GM21619 (cell line): Measurements from ENCODE around the gene EHF.
A peak's percentile ranks its signal among the peaks of the same experiment; 100 is the strongest.

ENCODE experiments used
- ATAC-seq: cut with Tn5 transposase; IDR thresholded peaks from one replicate; pipeline ENCODE4 v1.9.1; 2021; ENCODE audit not compliant: unreplicated experiment

Gene EHF

DNA sequence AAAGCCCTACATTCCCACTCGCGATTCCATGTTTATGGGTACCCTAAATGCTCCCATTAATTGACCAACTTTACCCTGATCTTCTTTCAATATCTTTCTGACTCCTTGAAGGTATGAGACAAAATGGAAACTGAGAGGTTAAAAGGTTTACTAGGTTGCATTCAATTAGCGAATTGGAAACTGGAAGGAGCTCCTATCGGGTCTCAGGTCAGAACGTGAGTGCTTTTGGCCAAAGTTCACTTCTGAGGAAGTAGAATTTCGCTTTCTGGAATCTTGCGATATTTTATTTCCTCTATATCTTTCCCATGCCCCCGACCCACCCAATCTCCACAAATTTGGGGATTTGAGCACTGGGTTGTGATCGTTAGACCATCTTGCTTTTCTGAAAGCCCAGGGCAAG lies 2.6 kb downstream of the EHF start:
- ATAC-seq: no peak

DNA sequence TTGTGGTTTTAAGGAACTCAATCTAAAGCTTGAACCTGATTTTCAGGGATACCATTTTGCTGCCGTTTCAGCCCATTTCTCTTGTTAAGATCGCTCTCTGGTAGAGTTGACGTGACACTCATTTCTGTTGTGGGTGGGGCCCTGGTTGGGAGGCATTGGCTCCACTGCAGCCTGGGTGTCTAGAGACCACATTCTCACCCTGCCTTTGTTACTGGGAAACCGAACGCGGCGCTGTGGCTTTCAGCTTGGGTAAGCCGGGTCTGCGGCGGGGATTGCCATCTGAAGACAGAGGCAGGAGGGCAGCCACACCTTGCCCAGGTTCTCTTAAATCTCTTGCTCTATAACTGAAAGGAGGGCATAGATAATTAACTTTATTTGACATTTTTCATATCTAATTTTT lies 3.2 kb downstream of the EHF start:
- peak; percentile 58 for ATAC-seq

DNA sequence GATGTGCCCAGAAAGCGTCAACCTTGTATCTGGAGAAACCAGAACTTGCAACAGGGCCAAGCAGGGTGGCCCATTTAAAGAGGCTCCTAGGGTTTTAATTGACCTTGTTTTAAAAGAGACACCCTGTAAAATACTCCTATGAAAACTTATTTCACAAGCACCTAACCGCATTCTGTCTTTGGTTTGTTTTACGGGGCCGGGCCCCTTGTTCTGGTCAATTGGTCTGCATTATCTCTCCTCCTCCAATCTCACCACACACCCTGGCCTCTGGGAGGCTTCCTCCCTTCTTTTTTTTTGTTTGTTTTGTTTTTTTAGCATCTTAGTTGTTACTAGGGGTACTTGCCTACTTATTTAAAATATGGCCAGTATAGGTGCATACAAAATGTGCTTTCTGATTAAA lies 4.7 kb downstream of the EHF start:
- no peak for ATAC-seq

DNA sequence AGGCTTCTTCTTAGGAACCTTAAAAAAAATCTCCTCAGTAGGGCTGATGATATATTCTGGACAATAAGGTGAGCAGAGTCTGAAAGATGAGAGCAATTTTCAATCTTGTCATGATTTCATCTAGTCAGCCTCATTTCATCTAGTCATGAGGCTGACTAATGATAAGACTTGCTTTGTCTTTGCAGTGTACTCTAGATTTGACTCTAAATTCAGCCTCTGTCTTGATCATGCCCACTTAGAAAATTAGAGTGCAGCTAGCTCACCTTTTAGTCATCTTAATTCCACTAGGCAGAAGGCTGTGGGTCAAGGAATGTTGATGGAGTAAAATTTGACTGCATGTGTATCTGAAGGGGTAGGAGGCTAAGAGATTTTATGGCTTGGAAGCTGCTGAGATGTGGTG lies 5.5 kb downstream of the EHF start:
- ATAC-seq: no peak

DNA sequence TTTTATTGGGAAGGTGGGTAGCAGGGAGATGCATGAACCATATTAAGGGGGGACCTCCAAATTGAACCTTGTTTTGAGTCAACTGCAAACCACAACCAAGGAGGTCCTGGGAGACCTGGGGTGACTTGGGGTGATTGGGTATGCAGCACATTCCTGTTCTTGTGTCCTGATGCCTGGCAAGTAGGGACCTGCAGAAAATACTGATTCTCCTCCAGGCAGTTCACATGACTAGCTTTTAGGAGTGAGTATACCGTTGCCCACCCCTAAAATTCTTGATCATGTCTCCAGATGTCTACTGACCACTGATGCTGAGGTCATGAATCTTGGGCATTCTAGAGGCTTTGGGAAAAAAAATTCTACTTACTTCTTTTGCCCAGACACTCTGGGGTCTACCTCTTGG lies 6.3 kb downstream of the EHF start:
- no peak for ATAC-seq

DNA sequence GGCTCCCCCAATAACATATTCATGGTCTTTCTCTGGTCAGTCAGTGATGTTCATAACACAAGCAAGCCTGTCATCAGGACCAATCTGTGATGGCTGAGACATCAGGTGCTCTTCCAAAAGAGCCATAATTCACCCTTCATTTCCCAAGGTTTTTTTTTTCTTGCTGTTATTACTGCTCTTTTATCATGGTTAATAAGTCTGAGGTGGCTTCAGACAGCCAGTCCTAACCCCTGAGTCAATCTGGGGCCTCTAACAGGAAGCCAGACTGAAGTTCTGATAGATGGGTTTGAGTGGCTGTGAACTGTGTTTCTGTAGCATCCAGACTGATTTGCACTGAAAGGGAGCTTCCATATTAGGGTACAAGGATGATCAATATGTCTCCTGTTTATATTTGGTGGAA lies 8.8 kb downstream of the EHF start:
- ATAC-seq: no peak

DNA sequence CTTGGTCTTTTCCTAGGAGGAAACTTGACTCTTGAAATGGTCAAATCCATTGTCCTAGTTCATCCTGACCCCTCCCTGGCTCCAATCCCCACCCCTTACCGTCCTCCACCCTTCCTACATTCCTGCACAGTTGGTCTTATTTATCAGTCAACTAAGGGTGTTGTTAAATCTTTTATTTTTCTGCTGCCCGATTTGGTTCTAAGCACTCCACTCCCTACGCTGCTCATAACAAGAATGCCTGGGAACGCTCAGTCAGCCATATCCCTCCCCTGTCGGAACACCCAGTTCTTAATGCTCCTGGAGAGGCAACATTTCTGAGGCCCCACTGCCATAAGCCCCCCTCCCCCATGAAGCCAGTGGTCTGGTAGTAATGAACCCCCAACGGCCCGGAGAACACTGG lies 9.7 kb downstream of the EHF start:
- ATAC-seq: no peak

DNA sequence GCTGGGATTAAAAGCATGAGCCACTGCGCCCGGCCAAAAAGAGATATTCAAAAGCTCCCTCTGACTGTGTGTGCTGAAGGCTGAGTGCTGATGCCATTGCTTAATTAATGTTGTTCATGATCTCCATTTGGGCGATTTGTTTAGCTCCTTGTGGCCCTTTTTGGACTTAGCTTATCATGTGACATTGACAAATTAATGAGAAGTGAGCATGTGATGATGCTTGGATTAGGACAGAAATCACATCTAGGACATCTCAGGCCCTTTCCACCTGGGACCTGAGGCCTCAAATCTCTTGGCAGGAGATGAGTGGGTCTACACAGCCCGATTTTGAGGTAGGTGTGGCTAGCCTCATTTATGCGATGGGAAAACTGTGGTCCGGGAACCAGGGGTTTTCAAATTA lies 10.4 kb downstream of the EHF start:
- ATAC-seq: no peak

DNA sequence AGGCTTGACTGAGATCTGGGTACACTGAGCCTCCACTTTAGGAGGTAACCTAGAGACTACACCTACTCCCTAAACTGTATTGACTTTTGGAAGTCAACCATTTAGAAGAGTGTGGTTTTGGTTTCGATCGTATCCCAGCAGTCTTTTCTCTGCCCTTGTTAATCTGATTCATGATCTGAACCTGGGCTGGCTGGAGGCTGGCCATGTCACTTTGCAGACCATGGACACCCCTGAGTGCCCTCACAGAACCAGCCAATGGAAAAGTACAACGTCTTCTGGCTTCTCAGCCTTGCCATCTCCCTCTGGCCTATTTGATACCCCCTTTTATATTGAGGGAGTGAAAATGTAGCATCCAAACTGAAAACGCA lies 10.8 kb downstream of the EHF start:
- no peak for ATAC-seq

DNA sequence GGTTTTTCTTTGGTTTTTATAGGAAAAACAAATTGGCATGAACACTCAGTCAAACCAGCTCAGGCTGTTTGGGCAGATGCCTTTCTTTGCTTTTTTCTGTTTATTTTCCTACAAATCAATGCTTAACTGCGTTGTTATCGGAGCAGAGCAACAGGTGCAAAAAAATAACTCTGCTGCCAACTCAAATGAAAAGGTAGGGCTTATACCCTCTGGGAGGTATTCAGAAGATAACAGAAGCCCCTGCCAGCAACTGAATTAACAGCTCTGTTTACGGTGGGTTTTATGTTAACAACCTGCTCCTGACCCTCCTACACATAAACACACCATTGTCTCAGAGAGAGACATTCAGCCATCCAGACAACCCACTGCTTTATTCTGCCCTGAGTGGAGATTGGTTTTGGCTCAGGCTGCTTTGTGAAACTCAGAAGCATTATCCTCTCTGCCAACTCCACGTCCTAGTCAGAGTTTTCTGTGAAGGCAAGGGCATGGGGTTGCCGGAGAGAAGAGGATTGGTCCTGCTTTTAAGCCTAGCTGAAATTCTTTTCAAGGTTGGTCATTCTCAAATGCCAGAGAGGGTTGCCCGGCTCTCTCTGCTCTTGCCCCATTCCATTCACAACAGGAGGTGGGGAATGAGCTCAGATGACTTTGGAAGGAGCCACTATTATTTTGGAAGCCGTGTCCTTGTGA lies 11.4 kb downstream of the EHF start:
- no peak for ATAC-seq

DNA sequence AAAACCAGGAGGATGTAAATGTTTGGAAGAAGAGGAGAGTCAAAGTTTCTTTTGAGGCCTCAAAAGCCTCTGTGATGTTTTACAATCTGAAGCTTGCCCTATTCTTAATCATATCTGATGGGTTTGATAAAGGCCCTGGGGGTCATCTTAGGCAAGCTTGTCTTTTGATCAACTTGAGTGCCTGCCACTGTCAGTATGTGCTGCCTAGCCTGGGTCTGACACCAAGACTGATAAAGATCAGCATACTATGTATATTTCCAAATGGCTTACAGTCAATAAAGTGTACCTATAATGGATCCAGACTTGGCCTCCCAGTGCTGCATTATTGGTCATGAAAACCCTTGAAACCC lies 12.7 kb downstream of the EHF start:
- no peak for ATAC-seq

DNA sequence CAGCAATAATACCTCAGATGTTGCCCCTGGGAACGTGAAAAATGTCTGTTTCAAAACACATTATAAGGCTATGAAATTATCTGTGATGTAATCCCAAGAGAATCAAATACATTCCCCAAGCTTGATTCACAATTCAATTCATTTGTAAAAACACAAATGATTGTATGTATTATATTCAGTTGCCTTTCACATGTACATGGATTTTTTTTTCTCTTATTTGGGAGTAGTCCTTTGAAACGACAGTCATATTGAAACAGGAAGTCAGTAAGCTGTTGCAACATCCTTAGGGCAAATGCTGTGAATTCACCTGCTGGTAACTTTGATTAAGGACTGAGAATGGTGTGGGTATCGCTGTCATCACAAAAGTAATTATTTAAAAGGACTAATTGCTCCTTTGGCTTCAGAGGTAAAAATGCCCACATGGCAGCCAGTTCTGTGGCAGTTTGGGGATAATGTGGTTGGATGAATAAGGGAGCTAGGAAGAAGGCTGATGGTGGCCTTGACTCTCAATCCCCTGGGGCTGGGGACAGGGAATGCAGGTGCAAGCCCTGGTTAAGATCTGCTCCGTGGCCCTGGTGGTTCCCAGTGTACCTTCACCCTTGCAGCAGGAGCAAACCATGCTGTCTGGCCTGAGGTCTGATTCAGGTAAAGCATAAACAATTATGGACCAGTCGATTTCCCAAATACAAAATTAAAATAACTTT lies 13.2 kb downstream of the EHF start:
- peak; percentile 93 for ATAC-seq

DNA sequence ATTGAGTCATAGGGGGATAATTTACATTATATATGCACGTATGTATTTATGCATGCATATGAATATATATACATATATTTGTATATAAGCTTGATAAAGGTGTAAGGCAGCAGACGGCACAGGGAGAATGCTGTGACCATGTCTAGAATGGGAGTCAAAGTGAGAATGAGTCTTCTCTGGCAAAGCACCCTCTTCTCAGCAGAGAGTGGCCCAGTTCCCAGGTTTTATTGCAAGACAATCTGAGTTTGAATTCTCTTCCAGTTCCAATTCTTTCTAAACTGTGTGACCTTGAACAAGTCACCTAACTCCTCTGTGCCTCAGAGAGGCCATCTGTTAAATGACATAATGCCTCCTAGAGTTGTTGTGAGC lies 13.8 kb downstream of the EHF start:
- ATAC-seq: no peak

DNA sequence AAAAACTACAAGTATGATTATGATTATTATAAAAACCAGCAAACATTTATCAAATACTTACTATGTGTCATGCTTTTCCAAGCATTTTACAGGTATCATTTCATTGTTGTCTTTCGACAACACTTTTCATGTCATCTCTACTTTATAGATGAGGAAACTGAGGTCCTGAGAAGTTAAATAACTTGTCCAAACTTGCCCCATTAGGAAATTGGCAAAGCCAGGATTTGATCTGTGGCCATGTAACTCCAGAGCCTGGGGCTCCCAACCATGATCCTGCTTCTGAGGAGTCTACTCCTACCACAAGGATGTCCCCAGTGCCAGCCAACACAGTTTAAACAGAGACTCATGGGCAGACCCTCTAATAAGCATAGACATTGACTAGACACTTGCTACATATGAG lies 15.2 kb downstream of the EHF start:
- no peak for ATAC-seq

DNA sequence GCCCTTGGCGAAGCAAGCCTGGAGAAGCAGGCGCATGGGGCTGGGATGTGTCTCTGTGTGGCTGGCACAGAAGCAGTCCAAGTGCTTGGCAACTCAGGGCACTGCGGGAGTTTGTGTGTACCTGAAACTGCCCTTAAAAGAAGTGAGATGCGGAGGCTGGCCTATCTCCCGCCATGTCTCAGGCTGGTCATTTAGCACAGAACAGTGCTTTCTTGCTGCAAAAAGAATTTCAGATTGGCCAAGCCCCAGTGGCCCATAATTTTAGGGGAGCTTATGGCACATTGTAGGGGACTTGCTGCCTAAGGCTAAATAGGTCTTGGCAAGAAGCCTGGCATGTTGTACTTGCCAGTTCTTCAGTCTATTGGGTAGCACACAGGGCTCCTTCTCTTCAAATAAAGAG lies 16.4 kb downstream of the EHF start:
- ATAC-seq: no peak

DNA sequence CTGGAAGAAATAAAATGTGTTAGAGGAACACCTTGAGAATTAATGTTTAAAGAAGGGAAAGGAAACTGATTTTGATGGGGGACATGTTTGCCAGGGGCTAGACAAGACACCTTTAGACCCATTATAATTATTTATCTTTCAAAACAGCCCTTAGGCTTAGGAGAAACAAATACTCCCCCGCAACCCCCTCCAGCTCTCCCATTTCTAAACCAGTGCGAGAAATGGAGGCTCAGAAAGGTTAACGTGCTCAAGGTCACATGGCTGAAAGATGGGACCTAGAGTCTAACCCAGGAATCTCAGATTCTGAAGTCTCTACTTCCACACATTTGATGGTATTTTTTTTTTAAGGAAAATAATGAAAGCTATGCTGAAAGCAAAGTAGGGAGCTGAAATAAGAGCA lies 18.0 kb downstream of the EHF start:
- no peak for ATAC-seq

DNA sequence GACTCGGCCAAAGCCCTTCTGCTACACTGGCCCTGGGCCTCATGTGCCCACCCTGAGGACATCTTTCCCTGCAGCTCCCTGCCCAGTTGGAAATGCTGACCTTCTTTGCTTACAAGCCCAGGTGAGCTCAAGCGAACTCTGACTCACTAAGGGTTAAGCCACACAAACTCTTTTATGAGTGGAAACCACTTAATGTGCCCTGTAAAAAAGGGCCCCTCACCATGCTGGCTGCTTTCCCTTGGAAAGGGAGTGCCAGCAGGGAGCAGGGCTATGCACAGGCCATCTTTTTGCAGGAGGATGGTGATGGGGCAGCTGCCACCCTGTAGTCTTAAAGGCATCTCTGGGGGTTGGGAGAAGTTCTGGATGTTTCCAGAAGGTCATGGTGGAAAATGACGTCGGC lies 18.7 kb downstream of the EHF start:
- no peak for ATAC-seq

DNA sequence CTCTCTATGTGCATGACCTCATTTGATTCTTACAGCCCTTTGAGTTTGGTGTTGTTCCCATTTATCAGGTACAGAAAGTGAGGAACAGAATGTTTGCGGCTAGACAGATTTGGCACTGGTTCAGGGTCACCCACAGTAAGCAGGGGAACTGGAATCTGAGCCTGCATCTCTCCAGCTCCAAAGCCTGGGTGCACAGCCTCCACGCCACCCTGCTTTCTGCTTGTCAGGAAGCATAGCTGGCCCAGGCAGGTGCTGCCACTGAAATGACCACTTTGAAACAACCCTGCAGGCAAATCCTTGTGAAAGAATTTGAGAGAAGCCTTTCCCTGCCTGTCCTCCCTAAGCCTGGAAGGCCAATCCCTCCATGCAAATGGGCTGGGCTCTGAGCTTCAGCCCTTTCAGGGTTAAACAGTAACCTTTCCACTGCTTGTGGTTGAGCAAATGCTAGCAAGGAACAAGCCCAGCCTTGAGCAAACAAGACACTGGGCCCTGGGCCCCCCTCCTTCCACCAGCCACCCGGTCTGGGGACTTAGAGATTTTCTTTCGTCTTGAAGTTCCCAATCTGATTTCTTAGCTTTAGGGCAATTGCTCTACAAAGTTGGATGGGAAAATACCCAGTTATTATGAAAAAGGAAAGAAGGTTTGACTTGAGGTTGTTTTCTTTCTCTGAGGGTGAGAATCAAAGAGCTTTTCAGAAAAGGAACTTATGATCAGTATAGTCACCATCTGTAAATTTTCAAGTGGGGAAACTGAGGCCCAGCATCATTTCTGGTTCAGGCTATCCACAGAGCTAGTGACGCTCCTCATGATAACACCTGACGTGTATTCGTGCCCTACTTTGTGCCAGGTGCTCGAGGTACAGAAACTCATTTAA lies 19.4 kb downstream of the EHF start:
- ATAC-seq: peak; percentile 82

DNA sequence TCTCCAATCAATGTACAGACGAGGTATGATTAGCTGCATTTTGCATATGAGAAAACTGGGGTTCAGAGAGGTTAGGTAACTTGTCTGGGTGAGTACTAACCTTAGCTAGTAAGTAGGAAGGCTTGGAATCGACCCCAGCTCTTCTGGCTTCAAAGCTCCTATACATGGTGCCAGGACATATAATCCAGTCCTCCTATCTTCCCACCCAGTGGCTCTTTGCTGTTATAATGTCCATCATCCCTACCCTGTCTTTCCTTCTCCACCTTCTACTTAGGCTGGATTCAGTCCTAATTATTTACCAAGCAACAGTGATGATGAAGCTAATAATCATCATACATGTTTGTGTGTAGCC lies 20.0 kb downstream of the EHF start:
- no peak for ATAC-seq

DNA sequence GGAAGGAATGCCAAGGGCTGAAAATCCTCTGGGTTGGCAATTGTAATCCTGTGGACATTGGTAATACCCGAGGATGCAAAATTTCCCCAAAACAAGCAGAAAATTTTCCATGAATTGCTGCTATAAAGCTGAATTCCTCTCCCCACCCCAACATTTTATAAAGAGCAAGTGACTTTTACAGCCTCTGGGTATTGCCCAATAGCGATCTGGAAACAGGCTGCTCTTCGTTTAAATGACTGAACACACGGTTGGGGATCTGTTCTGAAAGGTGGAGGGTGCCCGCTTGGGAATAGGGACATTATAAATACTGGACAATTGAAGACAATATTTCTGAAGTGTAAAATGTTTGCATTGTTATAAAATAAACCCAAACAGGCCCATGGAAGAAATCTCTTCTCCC lies 20.6 kb downstream of the EHF start:
- ATAC-seq: no peak

DNA sequence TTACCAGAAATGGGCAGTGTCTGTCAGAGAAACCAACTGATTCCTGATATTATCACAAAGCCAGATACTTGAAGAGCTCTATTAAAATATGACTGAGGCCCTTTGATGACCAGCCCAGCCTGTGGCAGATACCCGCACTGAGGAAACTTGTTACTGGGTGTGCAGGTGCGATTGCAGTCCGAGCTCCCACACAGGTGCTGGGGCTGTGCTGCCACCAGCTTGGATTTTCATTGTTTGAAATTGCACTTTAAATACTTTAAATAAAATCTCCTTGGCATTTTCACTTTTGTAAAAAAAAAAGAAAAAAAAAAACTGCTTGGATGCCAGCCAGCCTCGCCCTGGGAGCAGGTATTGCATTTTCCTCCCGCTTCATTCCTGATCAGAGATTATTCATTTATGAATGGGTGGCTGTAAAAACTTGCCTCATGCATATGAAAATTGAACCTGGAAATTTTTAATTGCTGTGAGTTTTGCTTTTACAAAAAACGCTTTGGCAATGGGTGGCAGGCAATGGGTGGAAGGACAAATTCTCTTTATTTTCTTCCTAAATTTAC lies 21.2 kb downstream of the EHF start:
- no peak for ATAC-seq

DNA sequence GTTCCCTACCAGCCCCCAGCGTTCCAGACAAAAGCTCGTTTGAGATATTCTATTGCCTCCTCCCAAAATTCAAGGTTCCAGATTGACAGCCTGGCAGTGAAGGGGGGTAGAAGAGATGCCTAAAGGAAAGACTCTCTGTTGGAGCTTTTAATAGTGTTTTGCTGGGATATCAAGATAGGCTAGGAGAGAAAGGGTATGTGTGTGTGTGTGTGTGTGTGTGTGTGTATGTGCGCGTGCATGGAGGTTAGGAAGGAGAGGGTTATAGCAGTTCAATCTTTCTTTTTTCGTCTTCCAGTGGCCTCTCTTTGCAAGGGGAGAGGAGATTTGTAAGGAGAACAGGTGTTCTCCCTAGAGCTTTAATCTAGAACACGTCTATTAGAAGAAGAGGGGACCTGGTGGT lies 22.0 kb downstream of the EHF start:
- no peak for ATAC-seq
